ENCODE results near the gene DYNLT1. TPM values are rescaled to one million over a fixed set of nuclear protein-coding genes. Genes with fewer than 3 reads are reported as not detected.
A peak's percentile ranks its signal among the peaks of the same experiment; 100 is the strongest.
"Not testable (repeated sequence)": the region's sequence is repeated elsewhere in the genome, so short reads cannot be mapped to it uniquely, and the experiment has no call there.

DYNLT1 gene
- total and polyA plus RNA-seq, 12 donors, result 72.4 to 264 (median 126) TPM

GRCh38 chr6:158680481-158680880 lies 35.9 kb upstream of the DYNLT1 start:
- no peak overlapping the region for H3K27ac ChIP-seq
- no peak for DNase-seq
- intact Hi-C loops (cut with DNase I), result loop anchor here in 1 of 2 donors (10.0 kb wide), 1 partner anchor 456 kb away; no protein-coding TSS in a partner anchor
- no peak overlapping the region for H3K4me3 ChIP-seq
- H3K4me1 ChIP-seq (replicated peaks in 1 of 2), result no peaks in the 10 kb centered on the region
- no peaks in the 10 kb centered on the region for H3K9me3 ChIP-seq (replicated peaks in 1 of 3)
- H3K36me3 ChIP-seq (replicated peaks in 1 of 2), result no peaks in the 10 kb centered on the region
- 92 to 99% (median 96%) methylated on average over 6 of the region's 6 CpGs for WGBS, 4 donors
- H3K27me3 ChIP-seq, result no peaks in the 10 kb centered on the region
- TF ChIP-seq POLR2A (IDR thresholded peaks at IDR 0.05), result no peak
- TF ChIP-seq, protein P1, sequence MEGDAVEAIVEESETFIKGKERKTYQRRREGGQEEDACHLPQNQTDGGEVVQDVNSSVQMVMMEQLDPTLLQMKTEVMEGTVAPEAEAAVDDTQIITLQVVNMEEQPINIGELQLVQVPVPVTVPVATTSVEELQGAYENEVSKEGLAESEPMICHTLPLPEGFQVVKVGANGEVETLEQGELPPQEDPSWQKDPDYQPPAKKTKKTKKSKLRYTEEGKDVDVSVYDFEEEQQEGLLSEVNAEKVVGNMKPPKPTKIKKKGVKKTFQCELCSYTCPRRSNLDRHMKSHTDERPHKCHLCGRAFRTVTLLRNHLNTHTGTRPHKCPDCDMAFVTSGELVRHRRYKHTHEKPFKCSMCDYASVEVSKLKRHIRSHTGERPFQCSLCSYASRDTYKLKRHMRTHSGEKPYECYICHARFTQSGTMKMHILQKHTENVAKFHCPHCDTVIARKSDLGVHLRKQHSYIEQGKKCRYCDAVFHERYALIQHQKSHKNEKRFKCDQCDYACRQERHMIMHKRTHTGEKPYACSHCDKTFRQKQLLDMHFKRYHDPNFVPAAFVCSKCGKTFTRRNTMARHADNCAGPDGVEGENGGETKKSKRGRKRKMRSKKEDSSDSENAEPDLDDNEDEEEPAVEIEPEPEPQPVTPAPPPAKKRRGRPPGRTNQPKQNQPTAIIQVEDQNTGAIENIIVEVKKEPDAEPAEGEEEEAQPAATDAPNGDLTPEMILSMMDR (IDR thresholded peaks at IDR 0.05), result no peak

DNA sequence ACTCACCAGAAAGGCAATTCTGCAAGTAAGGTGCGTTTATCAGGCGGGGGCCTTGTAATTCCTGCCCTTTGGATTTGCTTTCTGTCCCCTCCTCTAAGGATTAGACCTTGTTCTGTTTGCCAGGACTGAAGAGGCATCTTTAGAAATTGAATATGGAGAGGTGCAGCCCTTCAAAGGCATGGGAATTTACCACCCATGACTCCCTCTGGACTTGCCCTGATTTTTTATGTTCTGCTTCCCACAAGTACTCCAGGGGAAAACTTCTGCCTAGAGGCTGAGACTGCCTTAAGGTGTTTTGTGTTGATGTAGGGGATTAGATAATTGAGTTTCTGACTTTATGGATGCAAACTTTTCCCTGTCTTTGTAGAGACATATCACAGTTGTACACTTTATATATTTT lies 35.5 kb upstream of the DYNLT1 start:
- Histone ChIP-seq H3K27ac (no peak overlapping the region), H3K4me3 (no peak overlapping the region), H3K4me1 (replicated peaks in 1 of 2) (no peaks in the 10 kb centered on the region), H3K27me3 (no peaks in the 10 kb centered on the region), H3K36me3 (replicated peaks in 1 of 2) (no peaks in the 10 kb centered on the region), H3K9me3 (replicated peaks in 1 of 3) (no peaks in the 10 kb centered on the region)
- intact Hi-C loops (cut with DNase I), result loop anchor here in 1 of 2 donors (10.0 kb wide), 1 partner anchor 455 kb away; no protein-coding TSS in a partner anchor
- TF ChIP-seq, protein P1 (IDR thresholded peaks at IDR 0.05), result no peak
- TF ChIP-seq POLR2A (IDR thresholded peaks at IDR 0.05), result no peak
- 94 to 100% (median 97%) methylated on average over 2 of the region's 2 CpGs for WGBS, 4 donors
- no peak for DNase-seq

GRCh38 chr6:158677906-158678578 lies 33.5 kb upstream of the DYNLT1 start:
- DNase-seq, result peak in 1 of 7 donors; percentile 27
- WGBS, 4 donors, result 69 to 88% (median 84%) methylated on average over 9 to 11 of the region's 11 CpGs
- TF ChIP-seq, protein P1 (IDR thresholded peaks at IDR 0.05), result no peak
- no peak for TF ChIP-seq POLR2A (IDR thresholded peaks at IDR 0.05)
- intact Hi-C loops (cut with DNase I), result no loop called here
- Histone ChIP-seq H3K27me3 (no peaks in the 10 kb centered on the region), H3K27ac (no peak overlapping the region), H3K4me1 (replicated peaks in 1 of 2) (no peaks in the 10 kb centered on the region), H3K9me3 (replicated peaks in 1 of 3) (no peaks in the 10 kb centered on the region), H3K36me3 (replicated peaks in 1 of 2) (no peaks in the 10 kb centered on the region), H3K4me3 (no peak overlapping the region)

- H3K27ac ChIP-seq; H3K27me3 ChIP-seq; H3K4me1 ChIP-seq (replicated peaks in 1 of 2); H3K4me3 ChIP-seq; H3K9me3 ChIP-seq (replicated peaks in 1 of 3); DNase-seq; H3K36me3 ChIP-seq (replicated peaks in 1 of 2); intact Hi-C loops (cut with DNase I): not testable (repeated sequence)
- 95 to 98% (median 97%) methylated on average over 3 of the region's 3 CpGs for WGBS, 4 donors
Measured at GRCh38 chr6:158677094-158677493, 32.6 kb upstream of the DYNLT1 start.

Measured in adrenal gland (tissue), 12 donors.